Measurements from ENCODE around the gene PCSK7. TPM values are rescaled to one million over a fixed set of nuclear protein-coding genes. Genes with fewer than 3 reads are reported as not detected.

Gene PCSK7
- total and polyA plus RNA-seq, 2 of the 8 experiments (the other 6 are each of a cell fraction or from before 2014, with no cell fraction given): 23.4 to 38.5 TPM

DNA sequence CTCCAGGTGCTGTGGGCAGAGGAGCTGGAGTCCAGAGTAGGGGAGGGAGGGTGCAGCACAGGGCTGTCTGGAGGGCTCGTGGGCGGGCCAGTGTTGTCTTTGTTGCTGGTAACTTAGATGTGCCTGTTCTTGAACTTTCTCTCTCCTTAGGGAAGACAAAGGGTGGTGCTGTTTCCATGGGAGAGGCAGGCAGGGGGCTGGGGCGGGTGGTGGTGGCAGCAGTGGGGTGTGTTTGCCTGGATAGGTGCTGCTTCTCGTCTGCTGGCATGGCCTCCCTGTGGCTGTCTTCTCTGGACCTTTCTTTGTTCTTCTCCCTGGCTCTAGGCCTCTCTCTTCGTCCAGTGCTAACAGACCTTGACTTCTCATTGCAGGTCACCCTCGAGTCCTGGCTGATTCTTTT lies 44.9 kb downstream of the PCSK7 start (continued):
- TF ChIP-seq, protein P1, sequence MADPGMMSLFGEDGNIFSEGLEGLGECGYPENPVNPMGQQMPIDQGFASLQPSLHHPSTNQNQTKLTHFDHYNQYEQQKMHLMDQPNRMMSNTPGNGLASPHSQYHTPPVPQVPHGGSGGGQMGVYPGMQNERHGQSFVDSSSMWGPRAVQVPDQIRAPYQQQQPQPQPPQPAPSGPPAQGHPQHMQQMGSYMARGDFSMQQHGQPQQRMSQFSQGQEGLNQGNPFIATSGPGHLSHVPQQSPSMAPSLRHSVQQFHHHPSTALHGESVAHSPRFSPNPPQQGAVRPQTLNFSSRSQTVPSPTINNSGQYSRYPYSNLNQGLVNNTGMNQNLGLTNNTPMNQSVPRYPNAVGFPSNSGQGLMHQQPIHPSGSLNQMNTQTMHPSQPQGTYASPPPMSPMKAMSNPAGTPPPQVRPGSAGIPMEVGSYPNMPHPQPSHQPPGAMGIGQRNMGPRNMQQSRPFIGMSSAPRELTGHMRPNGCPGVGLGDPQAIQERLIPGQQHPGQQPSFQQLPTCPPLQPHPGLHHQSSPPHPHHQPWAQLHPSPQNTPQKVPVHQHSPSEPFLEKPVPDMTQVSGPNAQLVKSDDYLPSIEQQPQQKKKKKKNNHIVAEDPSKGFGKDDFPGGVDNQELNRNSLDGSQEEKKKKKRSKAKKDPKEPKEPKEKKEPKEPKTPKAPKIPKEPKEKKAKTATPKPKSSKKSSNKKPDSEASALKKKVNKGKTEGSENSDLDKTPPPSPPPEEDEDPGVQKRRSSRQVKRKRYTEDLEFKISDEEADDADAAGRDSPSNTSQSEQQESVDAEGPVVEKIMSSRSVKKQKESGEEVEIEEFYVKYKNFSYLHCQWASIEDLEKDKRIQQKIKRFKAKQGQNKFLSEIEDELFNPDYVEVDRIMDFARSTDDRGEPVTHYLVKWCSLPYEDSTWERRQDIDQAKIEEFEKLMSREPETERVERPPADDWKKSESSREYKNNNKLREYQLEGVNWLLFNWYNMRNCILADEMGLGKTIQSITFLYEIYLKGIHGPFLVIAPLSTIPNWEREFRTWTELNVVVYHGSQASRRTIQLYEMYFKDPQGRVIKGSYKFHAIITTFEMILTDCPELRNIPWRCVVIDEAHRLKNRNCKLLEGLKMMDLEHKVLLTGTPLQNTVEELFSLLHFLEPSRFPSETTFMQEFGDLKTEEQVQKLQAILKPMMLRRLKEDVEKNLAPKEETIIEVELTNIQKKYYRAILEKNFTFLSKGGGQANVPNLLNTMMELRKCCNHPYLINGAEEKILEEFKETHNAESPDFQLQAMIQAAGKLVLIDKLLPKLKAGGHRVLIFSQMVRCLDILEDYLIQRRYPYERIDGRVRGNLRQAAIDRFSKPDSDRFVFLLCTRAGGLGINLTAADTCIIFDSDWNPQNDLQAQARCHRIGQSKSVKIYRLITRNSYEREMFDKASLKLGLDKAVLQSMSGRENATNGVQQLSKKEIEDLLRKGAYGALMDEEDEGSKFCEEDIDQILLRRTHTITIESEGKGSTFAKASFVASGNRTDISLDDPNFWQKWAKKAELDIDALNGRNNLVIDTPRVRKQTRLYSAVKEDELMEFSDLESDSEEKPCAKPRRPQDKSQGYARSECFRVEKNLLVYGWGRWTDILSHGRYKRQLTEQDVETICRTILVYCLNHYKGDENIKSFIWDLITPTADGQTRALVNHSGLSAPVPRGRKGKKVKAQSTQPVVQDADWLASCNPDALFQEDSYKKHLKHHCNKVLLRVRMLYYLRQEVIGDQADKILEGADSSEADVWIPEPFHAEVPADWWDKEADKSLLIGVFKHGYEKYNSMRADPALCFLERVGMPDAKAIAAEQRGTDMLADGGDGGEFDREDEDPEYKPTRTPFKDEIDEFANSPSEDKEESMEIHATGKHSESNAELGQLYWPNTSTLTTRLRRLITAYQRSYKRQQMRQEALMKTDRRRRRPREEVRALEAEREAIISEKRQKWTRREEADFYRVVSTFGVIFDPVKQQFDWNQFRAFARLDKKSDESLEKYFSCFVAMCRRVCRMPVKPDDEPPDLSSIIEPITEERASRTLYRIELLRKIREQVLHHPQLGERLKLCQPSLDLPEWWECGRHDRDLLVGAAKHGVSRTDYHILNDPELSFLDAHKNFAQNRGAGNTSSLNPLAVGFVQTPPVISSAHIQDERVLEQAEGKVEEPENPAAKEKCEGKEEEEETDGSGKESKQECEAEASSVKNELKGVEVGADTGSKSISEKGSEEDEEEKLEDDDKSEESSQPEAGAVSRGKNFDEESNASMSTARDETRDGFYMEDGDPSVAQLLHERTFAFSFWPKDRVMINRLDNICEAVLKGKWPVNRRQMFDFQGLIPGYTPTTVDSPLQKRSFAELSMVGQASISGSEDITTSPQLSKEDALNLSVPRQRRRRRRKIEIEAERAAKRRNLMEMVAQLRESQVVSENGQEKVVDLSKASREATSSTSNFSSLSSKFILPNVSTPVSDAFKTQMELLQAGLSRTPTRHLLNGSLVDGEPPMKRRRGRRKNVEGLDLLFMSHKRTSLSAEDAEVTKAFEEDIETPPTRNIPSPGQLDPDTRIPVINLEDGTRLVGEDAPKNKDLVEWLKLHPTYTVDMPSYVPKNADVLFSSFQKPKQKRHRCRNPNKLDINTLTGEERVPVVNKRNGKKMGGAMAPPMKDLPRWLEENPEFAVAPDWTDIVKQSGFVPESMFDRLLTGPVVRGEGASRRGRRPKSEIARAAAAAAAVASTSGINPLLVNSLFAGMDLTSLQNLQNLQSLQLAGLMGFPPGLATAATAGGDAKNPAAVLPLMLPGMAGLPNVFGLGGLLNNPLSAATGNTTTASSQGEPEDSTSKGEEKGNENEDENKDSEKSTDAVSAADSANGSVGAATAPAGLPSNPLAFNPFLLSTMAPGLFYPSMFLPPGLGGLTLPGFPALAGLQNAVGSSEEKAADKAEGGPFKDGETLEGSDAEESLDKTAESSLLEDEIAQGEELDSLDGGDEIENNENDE (IDR thresholded peaks at IDR 0.05; ENCODE audit: insufficient replicate concordance, low read length): no peak

All from H1 (cell line).